ENCODE results near the gene LMO2. TPM values are rescaled to one million over a fixed set of nuclear protein-coding genes. Genes with fewer than 3 reads are reported as not detected.

The LMO2 gene
- total and polyA plus RNA-seq, 4 experiments from 2014 or later: 0.16 to 0.58 (median 0.47) TPM; not detected in 1

DNA sequence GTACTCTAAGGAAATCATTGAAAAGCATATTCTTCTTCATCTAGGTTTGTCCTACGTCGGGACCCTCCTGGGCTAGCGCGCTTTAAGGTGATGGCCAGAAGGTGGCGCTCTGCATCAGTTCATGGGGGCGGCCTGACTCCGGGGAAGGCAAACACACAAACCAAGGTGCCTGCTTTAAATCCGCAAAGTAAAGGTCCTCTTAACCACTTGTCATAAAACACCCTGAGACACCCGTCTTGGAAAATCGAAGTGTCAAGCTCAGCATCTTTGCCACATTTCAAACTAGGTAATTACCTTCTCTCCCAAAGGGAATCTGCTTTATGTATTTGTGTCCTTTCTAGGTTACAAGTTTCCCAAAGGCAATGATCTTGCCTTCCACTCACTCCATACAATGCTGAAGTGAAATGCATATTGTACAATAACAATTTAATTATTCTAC lies 33.9 kb downstream of the LMO2 start:
- Histone ChIP-seq H3K36me3 (ENCODE audit: insufficient read depth, low read length) (no peaks in the 10 kb centered on the region), H3K4me1 (ENCODE audit: insufficient read depth, low read length) (no peaks in the 10 kb centered on the region), H3K4me3 (ENCODE audit: low read length in 2 of 2) (no peak overlapping the region), H3K27ac (ENCODE audit: low read depth, low read length) (no peak overlapping the region), H3K27me3 (ENCODE audit: insufficient read depth, low read length) (peaks cover 8% of the 10 kb centered on the region), H3K9me3 (ENCODE audit: control insufficient read depth in 1 of 2, low read length in 2 of 2) (no peaks in the 10 kb centered on the region)
- intact Hi-C loops (cut with micrococcal nuclease): loop anchor here (1.0 to 5.0 kb wide), 4 partner anchors 114 to 635 kb away; no protein-coding TSS in a partner anchor
- peak; percentile 47 to 65 (median 54) for DNase-seq
- Mint-ChIP-seq H3K9me3 (no peaks in the 10 kb centered on the region), H3K4me3 (no peak overlapping the region), H3K27me3 (peaks cover 33% of the 10 kb centered on the region in 2 donors), H3K4me1 (no peaks in the 10 kb centered on the region), H3K27ac (no peak overlapping the region), H3K36me3 (no peaks in the 10 kb centered on the region)
- CTCF ChIA-PET (ENCODE audit: partially characterized antibody): interaction anchor here (0.9 to 3.5 kb wide), 12 partner anchors 9 to 643 kb away, joined by 3 to 24 read pairs (median 4); no protein-coding TSS in a partner anchor
- POLR2A ChIA-PET (ENCODE audit: partially characterized antibody): interaction anchor here (2.0 kb wide), 1 partner anchor 10 kb away, joined by 5 read pairs; no protein-coding TSS in a partner anchor

DNA sequence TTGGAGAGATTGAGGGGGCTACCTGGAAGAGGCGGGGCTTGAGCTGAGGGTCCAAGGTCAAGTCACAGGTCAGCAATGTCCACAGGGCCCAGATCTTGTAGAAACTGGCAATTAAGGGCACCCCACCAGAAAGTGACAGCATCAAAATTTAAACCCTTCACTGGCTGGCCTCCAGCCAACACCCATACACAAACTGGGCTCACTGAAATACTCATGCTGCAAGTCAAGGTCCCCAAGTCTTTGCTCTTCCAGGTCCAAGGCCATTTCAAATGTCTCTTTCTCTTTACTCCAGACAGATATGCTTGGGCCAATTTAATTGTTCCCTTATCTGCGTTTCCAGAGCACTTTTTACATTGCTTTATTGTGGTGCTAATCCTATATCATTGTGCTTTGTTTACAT lies 36.4 kb downstream of the LMO2 start:
- Histone ChIP-seq H3K36me3 (ENCODE audit: insufficient read depth, low read length) (no peaks in the 10 kb centered on the region), H3K27ac (ENCODE audit: low read depth, low read length) (no peak overlapping the region), H3K4me1 (ENCODE audit: insufficient read depth, low read length) (no peaks in the 10 kb centered on the region), H3K27me3 (ENCODE audit: insufficient read depth, low read length) (peaks cover 8% of the 10 kb centered on the region), H3K4me3 (ENCODE audit: low read length in 2 of 2) (no peak overlapping the region), H3K9me3 (ENCODE audit: control insufficient read depth in 1 of 2, low read length in 2 of 2) (no peaks in the 10 kb centered on the region)
- H3K4me1 Mint-ChIP-seq: no peaks in the 10 kb centered on the region
- no peaks in the 10 kb centered on the region for H3K9me3 Mint-ChIP-seq
- no peak overlapping the region for H3K4me3 Mint-ChIP-seq
- ChIA-PET POLR2A (ENCODE audit: partially characterized antibody) (no interaction called here), CTCF (ENCODE audit: partially characterized antibody) (interaction anchor here (3.5 kb wide), 1 partner anchor 132 kb away, joined by 24 read pairs; no protein-coding TSS in a partner anchor)
- DNase-seq: no peak
- peaks cover 26 to 29% of the 10 kb centered on the region in 2 donors for H3K27me3 Mint-ChIP-seq
- intact Hi-C loops (cut with micrococcal nuclease): loop anchor here (5.0 kb wide), 1 partner anchor 117 kb away; no protein-coding TSS in a partner anchor
- H3K27ac Mint-ChIP-seq: no peak overlapping the region
- H3K36me3 Mint-ChIP-seq: no peaks in the 10 kb centered on the region

DNA sequence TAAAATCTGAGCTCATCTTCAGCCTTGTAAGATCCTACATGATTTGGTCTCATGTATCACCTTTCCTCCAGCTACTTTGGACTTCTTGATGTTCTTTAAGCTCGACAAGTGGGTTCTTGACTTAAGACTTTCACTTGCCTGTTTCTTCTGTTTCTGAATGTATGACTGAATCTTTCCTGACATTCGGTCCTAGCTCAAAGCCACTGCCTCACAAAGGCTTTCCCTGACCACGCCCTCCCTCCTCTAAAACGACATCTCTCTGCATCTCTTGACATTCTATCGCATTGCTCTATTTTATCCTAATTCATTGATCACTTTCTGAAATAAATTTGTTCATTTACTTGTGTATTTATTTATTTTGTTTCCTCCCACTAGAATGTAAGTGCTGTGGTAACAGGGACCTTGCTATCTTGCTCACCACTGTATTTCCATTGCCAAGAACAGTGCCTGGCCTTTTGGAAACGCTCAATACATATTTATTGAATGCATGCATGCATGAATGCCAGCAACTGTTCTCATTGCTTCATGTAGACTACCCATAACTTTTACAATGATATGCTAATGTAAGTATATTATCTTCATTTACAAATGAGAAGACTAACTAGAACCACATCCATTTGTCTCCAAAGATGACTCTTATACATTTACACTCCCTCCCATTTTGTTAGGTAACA lies 43.0 kb downstream of the LMO2 start:
- Mint-ChIP-seq H3K27me3 (peaks cover 16 to 23% of the 10 kb centered on the region in 2 donors), H3K9me3 (no peaks in the 10 kb centered on the region), H3K36me3 (no peaks in the 10 kb centered on the region), H3K4me3 (no peak overlapping the region), H3K4me1 (no peaks in the 10 kb centered on the region), H3K27ac (no peak overlapping the region)
- no peak for DNase-seq
- Histone ChIP-seq H3K36me3 (ENCODE audit: insufficient read depth, low read length) (no peaks in the 10 kb centered on the region), H3K27me3 (ENCODE audit: insufficient read depth, low read length) (no peaks in the 10 kb centered on the region), H3K9me3 (ENCODE audit: control insufficient read depth in 1 of 2, low read length in 2 of 2) (no peaks in the 10 kb centered on the region), H3K4me1 (ENCODE audit: insufficient read depth, low read length) (no peaks in the 10 kb centered on the region), H3K4me3 (ENCODE audit: low read length in 2 of 2) (no peak overlapping the region), H3K27ac (ENCODE audit: low read depth, low read length) (no peak overlapping the region)
- ChIA-PET CTCF (ENCODE audit: partially characterized antibody) (interaction anchor here (1.0 kb wide), 1 partner anchor 9 kb away, joined by 5 read pairs; no protein-coding TSS in a partner anchor), POLR2A (ENCODE audit: partially characterized antibody) (interaction anchor here (0.6 kb wide), 1 partner anchor 104 kb away, joined by 3 read pairs; no protein-coding TSS in a partner anchor)
- intact Hi-C loops (cut with micrococcal nuclease): no loop called here

DNA sequence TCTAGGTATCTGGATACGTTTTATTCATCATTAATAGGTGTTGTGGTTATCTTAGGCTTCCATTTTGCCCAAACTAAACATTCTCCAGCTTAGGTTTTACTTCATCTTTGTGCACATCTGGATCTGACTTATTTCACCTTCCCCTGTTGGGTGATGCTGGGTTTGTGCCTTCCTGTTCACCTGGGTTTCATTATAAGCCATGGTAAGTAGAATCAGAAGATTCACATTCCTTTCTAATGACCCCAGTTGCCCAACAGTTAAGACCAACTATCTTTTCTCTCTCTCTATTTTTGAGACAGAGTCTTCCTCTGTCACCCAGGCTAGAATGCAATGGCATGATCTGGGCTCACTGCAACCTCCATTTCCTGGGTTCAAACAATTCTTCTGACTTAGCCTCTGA lies 44.6 kb downstream of the LMO2 start:
- intact Hi-C loops (cut with micrococcal nuclease): no loop called here
- H3K4me1 Mint-ChIP-seq: no peaks in the 10 kb centered on the region
- CTCF ChIA-PET (ENCODE audit: partially characterized antibody): interaction anchor here (1.6 kb wide), 1 partner anchor 10 kb away, joined by 3 read pairs; no protein-coding TSS in a partner anchor
- H3K27me3 Mint-ChIP-seq: peaks cover 15 to 20% of the 10 kb centered on the region in 2 donors
- H3K9me3 ChIP-seq (ENCODE audit: control insufficient read depth in 1 of 2, low read length in 2 of 2): no peaks in the 10 kb centered on the region
- H3K36me3 ChIP-seq (ENCODE audit: insufficient read depth, low read length): no peaks in the 10 kb centered on the region
- no peak for DNase-seq
- no peak overlapping the region for H3K4me3 Mint-ChIP-seq
- H3K27ac Mint-ChIP-seq: no peak overlapping the region
- H3K4me1 ChIP-seq (ENCODE audit: insufficient read depth, low read length): no peaks in the 10 kb centered on the region
- no peak overlapping the region for H3K27ac ChIP-seq (ENCODE audit: low read depth, low read length)
- no peak overlapping the region for H3K4me3 ChIP-seq (ENCODE audit: low read length in 2 of 2)
- no peaks in the 10 kb centered on the region for H3K36me3 Mint-ChIP-seq
- no peaks in the 10 kb centered on the region for H3K27me3 ChIP-seq (ENCODE audit: insufficient read depth, low read length)
- no peaks in the 10 kb centered on the region for H3K9me3 Mint-ChIP-seq
- POLR2A ChIA-PET (ENCODE audit: partially characterized antibody): no interaction called here

DNA sequence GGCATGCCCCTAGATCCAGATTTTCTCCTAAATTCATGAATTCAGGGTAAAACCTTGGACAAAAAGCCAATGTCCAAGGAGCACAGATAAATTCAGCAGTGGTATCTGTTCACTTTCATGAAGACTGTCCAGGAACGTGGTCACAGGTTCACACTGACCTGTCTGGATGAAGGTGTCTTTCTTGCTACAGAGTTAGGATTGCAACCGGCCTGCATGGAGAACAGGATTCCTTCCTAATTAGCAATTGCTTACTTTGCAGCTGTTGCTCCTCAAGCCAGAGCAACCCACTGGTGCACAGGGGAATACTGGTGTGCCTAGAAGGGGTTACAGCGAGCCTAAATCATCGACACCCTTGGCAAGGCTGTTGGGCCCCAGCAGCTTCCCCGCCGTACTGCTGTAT lies 47.6 kb downstream of the LMO2 start:
- H3K4me3 ChIP-seq (ENCODE audit: low read length in 2 of 2): no peak overlapping the region
- H3K27me3 ChIP-seq (ENCODE audit: insufficient read depth, low read length): no peaks in the 10 kb centered on the region
- H3K4me1 ChIP-seq (ENCODE audit: insufficient read depth, low read length): no peaks in the 10 kb centered on the region
- H3K27ac Mint-ChIP-seq: no peak overlapping the region
- H3K9me3 Mint-ChIP-seq: no peaks in the 10 kb centered on the region
- ChIA-PET CTCF (ENCODE audit: partially characterized antibody) (interaction anchor here (1.6 kb wide), 1 partner anchor 38 kb away, joined by 3 read pairs; no protein-coding TSS in a partner anchor), POLR2A (ENCODE audit: partially characterized antibody) (no interaction called here)
- no peaks in the 10 kb centered on the region for H3K4me1 Mint-ChIP-seq
- intact Hi-C loops (cut with micrococcal nuclease): no loop called here
- H3K4me3 Mint-ChIP-seq: no peak overlapping the region
- DNase-seq: no peak
- H3K9me3 ChIP-seq (ENCODE audit: control insufficient read depth in 1 of 2, low read length in 2 of 2): no peaks in the 10 kb centered on the region
- no peaks in the 10 kb centered on the region for H3K36me3 ChIP-seq (ENCODE audit: insufficient read depth, low read length)
- peaks cover 23 to 26% of the 10 kb centered on the region in 2 donors for H3K27me3 Mint-ChIP-seq
- no peak overlapping the region for H3K27ac ChIP-seq (ENCODE audit: low read depth, low read length)
- no peaks in the 10 kb centered on the region for H3K36me3 Mint-ChIP-seq

DNA sequence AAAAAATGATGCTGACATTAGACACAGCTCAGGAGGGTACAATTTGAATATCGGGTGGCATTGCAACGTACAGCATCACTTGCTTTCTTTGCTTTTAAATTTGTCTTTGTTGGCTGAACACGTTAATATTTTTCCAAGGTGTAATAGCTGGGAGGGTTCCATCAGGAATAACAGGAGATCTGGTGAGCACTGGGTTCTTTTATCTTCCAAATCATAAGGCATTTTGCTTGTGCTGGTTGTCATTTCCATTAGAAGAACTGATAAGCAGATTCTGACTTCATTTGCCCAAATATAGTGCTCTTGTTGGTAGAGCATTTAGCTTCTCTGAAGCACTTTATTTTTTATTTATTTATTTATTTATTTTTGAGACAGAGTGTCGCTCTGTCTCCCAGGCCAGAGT lies 48.9 kb downstream of the LMO2 start:
- no peaks in the 10 kb centered on the region for H3K4me1 ChIP-seq (ENCODE audit: insufficient read depth, low read length)
- H3K9me3 Mint-ChIP-seq: no peaks in the 10 kb centered on the region
- no peak overlapping the region for H3K4me3 ChIP-seq (ENCODE audit: low read length in 2 of 2)
- no peak overlapping the region for H3K27ac ChIP-seq (ENCODE audit: low read depth, low read length)
- no peaks in the 10 kb centered on the region for H3K27me3 ChIP-seq (ENCODE audit: insufficient read depth, low read length)
- peaks cover 22 to 25% of the 10 kb centered on the region in 2 donors for H3K27me3 Mint-ChIP-seq
- H3K9me3 ChIP-seq (ENCODE audit: control insufficient read depth in 1 of 2, low read length in 2 of 2): no peaks in the 10 kb centered on the region
- intact Hi-C loops (cut with micrococcal nuclease): no loop called here
- H3K4me1 Mint-ChIP-seq: no peaks in the 10 kb centered on the region
- DNase-seq: no peak
- no peaks in the 10 kb centered on the region for H3K36me3 ChIP-seq (ENCODE audit: insufficient read depth, low read length)
- ChIA-PET POLR2A (ENCODE audit: partially characterized antibody) (no interaction called here), CTCF (ENCODE audit: partially characterized antibody) (interaction anchor here (1.6 kb wide), 1 partner anchor 37 kb away, joined by 3 read pairs; no protein-coding TSS in a partner anchor)
- no peaks in the 10 kb centered on the region for H3K36me3 Mint-ChIP-seq
- H3K4me3 Mint-ChIP-seq: no peak overlapping the region
- no peak overlapping the region for H3K27ac Mint-ChIP-seq

DNA sequence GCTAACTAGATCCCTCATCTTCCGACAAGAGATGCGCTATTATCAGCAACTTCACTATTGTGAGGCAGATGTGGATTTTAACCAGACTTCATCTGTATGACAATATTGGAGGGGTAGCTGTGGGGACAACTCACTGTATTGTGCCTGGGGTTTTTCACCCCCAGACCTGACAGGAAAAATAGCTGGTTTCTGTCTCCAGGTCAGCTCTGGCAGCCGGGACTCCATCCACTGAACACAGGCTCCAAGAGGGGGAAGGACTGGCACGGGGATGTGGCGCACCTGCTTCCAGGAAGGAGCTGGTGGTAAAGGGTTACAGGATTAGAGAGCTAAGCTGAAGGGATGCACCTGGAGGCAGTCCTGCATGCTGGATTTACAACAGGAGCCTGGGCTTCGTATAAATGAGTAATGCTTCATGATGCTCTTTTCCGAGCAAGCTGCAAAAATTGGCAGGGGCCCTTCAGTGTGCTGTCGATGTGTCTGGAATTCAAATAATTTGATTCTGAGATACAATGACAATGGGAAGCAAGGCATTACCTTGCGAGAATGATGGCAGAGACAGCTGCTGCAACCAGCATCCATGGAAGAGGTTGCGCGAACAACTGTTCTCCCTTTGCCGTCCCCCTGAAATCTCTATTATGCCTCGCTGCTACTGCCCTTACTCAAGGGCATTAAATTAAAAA lies 49.5 kb downstream of the LMO2 start:
- Histone ChIP-seq H3K27ac (ENCODE audit: low read depth, low read length) (no peak overlapping the region), H3K27me3 (ENCODE audit: insufficient read depth, low read length) (no peaks in the 10 kb centered on the region), H3K9me3 (ENCODE audit: control insufficient read depth in 1 of 2, low read length in 2 of 2) (no peaks in the 10 kb centered on the region), H3K4me1 (ENCODE audit: insufficient read depth, low read length) (no peaks in the 10 kb centered on the region), H3K36me3 (ENCODE audit: insufficient read depth, low read length) (no peaks in the 10 kb centered on the region), H3K4me3 (ENCODE audit: low read length in 2 of 2) (no peak overlapping the region)
- Mint-ChIP-seq H3K9me3 (no peaks in the 10 kb centered on the region), H3K36me3 (no peaks in the 10 kb centered on the region), H3K27ac (no peak overlapping the region), H3K27me3 (peaks cover 22 to 25% of the 10 kb centered on the region in 2 donors), H3K4me1 (no peaks in the 10 kb centered on the region), H3K4me3 (no peak overlapping the region)
- no peak for DNase-seq
- ChIA-PET POLR2A (ENCODE audit: partially characterized antibody) (no interaction called here), CTCF (ENCODE audit: partially characterized antibody) (no interaction called here)
- intact Hi-C loops (cut with micrococcal nuclease): no loop called here
